ENCODE measurements around the gene WDR33.

DNA sequence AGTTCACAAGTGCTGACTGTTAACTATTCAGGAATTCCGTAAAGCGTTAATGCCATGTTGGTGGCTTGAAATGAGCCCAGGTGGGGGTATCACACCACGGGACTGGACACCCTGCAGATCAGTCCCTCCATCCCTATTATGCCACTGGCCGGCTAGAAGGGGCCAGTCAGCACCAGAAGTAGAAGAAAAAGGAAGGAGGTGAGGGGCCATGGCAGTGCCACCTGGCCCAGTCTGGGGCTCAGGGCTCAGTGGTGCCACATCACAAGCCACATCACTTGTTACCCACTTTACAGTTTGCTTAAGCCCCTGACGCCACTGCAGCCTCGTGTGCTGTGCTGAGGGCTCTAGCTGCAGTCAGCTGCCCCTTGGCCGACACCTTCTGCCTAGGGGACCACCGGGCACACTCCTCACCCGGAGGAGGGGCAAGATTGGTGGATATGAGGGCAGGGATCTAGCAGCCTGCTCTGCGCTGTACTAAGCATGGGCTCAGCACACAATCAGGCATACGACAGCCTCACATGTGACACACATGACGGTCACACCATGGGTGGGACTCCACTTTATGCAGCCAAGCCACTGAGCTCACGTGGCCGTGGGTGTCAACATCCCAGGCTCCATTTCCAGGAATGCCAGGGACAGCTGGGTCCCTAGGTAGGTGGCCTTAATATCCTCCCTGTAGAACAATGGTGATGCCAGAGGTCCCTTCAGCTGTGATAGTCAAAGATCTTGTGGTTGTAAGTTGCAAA is 139.2 kb downstream of the WDR33 start:
- TF ChIP-seq EZH2phosphoT487 (IDR thresholded peaks at IDR 0.05; ENCODE audit: insufficient read depth, low read depth) (no peak), EZH2 (IDR thresholded peaks at IDR 0.05; ENCODE audit: insufficient read depth, poor library complexity, severe bottlenecking) (no peak)

Data from GM23248 (cell line).